SKM-1 treated with dmso at 0.1 percent for 144 hours (cell line): ENCODE results near the gene ADAMTSL2.

Experiments
- DNase-seq: peaks from one replicate; lab custom pipeline; 2025; ENCODE audit not compliant: unreplicated experiment; lab: John Stamatoyannopoulos, UW

The ADAMTSL2 gene

DNA sequence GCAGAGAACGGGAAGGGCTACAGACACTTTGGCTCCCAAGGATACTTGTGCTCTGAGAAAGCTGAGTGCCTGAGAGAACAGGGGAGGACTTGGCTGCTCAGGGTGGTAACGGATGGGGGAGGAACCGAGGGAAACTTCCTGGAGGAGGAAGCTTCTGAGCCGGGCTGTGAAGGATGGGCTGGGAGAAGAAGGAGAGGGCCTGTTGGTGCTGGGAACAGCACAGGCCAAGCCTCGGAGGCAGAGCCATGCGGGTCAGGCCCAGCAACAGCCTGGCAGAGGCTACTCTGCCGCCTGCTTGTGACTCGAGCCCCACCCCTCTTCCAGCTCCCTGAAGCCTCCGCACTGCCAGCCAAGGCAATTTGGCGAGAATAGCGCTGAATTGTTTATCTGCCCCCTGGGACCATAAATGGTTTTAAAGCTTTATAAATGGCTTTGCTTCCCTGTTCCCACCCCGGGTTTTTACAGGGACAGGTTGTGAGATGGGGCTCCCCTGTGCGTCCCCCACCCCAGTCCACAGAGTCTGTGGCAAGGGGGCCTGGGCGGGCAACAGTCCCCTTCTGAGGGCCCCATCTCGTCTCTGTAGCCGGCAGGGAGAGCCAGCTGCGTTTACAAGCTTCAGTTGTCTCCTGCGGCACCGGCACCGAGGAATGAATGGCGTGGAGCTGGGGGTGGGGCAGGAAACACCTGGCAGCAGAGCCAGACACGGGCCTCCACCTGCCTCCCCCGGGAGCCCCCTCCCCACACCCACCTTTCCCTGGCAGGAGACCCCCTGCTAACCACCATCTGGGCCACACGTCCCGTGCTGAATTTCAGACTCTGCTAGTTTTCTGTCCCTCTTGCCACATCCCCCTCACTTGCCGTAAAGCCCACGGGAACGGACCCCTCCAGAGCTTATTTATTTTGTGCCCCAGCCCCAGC, 50.3 kb downstream of the ADAMTSL2 start:
- DNase-seq, result no peak

DNA sequence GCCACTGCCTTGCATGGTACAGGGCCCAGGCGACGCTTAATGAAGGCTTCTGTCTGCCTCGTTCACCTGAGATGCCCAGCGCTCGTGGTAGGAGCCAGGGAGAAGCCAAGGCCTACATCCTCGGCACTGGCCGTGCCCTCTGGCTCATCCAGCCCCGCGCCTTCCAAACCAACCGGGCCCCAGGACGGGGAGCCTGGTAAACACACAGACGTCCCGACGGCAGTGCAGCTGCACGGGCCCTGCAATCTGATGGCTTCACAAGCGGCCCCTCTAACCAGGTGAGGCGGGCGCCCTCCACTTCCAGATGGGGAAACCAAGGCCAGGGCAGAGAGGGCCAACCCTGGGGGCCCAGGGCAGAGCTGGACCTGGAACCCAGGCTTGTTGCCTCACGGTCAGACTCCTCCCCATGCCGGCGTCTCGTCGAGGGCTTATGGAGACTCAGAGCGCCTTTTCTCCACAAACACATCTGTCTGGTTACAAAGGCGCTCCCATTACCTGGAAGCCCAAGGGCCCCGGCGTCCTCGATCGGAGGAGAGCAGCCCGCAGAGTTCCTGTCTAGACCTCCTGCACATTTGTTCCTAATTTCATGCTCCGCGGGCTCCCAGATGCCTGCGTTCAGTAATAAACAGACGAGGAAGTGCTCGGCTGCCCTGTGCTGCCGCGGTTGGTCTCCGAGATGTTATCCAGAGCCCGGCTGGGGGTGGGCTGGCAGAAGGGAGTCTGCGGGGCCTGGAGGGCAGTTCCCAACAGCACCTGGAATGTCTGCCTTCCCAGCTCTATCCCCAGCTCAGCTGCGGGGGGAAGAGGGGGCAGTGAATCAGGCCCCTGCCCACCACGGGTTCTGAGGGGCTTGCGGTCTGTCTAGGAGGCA, 51.2 kb downstream of the ADAMTSL2 start:
- no peak for DNase-seq

DNA sequence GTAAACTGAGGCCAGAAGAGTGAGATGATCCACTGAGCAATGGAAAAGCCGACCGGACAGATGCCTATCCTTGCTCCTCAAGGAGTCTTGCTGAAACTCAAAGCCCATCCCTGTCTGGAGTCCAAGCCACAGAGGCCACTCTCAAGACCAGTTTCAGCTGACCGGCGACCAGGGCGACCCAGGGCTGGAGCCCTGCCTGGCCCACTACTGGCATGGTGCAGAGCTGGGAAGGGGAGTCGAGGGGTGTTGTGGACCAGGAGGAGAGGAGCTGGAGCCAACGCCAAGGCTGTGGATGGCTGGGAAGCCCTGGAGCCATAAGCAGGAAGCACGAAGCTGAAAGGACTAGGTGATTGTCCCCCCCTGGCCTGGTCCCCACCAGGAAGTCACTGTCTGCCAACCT, 52.5 kb downstream of the ADAMTSL2 start:
- DNase-seq, result no peak

DNA sequence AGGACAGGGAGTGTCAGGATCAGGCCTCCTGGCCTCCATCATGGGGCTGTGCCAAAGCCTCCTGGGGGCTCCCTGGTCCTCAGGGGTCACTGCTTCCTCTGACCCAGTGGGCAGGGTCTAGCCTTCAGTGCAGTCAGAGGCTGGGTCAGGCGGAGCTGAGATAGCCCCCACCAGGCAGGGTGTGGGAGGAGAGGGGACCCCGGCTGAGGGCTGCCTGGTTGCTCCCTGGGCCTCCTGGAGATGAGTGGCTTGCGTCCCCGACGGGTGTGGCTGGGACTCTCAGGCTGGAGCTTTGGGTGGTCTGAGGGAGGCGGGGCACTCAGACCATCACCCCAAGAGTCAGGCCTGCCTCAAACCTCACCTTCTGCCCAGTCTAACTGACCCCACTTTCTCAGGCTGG, 53.0 kb downstream of the ADAMTSL2 start:
- DNase-seq, result no peak

DNA sequence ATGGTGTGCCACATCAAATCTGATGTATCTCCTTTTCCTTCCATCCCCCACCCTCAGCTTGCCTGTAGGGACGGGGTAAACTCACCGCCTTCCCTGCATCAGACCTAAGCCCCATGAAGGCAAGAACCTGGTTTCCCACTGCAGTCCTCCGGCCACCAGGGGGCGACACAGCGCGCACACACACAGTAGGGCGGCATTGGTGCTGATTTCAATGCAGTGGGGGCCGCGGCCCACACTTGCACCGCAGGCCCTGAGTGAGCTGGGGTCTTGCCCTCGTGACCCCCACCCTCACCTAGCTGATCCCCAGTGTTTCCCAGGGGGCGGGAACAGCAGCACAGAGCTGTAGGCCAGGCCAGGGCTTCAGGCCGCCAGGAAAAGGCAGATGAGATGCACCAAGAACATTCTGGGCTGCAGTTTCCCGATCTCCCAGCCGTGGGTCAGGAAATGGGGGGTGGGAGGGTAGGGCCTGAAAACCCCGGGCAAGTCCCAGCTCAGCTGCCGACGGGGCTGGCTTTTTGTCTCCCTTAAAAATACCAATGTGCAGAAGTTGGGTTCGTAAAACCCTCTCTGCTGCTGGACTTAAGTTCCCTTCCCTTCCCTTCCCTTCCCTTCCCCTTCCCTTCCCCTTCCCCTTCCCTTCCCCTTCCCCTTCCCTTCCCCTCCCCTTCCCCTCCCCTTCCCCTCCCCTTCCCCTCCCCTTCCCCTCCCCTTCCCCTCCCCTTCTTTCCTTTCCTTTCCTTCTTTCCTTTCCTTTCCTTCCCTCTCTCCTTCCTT, 55.1 kb downstream of the ADAMTSL2 start:
- DNase-seq, result no peak

DNA sequence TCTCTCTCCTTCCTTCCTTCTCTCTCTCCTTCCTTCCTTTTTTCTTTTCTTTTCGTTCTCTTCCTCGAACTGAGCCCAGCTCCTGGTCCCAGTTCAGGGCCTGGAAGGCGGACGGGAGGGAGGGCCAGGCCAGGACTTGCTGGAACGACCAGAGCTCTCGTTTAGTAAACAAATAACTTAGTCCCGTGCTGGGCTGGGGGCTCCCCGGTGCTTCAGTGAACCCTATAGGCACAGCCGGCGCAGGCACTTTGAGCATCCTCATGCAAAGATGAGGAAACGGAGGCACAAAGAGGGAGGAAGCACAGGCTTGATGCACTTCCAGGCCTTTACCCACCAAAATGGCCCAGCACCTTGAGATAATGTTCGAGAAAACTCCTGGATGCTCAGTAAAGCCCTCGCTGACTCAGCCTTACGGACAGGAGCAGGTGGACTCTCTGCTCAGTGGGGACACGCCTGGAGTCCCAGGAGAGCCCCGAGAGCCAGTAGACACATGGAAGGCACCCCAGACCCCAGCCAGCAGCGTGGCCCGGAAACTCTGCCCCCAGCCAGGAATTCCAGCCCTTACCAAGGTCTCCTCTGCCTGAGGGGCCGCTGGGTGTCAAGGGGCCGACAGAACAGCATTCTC, 55.8 kb downstream of the ADAMTSL2 start:
- DNase-seq, result no peak

DNA sequence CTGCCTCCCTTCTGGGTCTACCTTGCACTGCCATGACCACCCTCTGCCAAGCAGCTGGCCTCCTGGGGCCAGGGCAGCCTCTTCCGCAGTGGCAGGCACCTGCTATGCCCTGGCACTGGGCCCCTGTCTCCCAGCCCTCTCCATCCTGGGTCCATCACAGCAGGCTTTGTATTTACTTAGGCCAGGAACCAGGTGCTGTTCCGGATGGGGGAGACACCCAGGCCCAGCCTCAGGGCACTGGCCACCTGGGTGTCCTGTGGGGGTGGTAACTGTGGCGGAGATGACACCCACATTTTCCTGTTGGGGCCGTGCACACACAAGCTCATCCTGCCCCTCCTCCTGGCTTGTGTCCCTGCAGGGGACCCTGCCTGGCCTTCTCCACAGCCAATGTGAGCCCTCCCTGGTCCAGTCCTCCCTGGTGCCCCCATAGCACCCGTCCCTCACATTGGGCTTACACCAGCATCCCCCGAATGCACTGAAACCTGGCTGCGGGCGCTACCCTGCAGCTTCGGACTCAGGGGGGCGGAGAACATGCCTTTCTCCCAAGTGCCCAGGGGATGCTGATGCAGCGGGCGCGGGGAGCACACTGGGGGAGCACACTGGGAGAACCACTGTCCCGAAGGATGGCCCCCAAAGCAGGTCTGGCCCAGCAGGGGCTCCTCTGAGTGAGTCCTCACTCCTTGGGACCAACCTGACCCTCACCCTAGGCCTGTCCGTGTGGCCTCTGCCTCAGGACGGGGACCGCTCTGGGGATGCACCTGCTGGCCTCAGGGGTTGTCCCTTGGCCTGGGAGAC, 56.8 kb downstream of the ADAMTSL2 start:
- DNase-seq, result no peak

DNA sequence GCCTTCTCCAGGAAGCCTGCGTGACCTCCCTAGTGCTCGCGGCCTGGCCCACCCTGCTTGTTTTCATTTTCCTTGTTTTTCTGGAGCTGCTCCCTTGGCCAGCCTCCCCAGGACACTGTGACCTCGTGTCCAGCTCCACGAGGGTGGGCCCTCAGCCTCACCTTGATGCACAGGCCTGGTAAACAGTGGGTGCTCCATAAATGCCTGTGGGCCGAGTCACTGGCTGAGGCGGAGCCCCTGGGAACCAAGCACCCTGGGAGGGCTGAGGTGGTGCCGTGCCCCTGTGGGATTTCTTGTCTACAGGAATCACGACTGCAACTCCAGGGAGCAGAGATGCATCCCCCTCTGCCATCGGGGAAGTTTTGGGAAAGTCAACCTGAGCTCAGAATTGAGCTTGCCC, 57.5 kb downstream of the ADAMTSL2 start:
- DNase-seq, result no peak

DNA sequence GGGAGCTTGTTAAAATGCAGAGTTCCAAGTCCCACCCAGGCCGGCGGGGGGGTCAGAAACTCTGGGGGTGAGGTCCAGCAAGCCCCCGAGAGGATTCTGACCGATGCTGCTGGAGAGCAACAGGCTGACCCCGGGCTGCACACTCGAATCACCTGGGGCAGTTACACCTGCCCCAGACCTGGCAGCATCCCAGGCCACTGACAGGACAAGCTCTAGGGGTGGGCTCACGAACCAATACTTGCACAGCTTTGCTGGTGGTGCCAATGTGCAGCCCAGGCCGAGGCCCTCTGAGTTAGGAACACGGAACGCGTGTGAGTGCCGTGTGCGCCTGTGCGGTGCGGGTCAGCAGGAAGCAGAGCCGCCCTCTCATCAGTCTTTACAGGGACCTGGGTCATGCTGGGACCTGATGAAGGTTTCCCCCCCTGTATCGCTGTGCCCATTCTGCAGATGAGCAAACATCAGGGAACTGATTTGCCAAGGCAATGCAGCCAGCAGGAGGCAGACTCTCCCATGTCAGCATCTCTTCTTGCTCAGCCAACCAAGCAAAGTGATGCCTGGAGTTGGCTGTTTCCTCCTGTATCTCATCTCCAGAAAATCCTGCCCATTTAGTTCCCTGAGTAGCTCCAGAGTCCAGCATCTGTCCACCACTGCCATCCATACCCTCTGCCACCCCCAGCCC, 58.4 kb downstream of the ADAMTSL2 start:
- DNase-seq, result no peak

DNA sequence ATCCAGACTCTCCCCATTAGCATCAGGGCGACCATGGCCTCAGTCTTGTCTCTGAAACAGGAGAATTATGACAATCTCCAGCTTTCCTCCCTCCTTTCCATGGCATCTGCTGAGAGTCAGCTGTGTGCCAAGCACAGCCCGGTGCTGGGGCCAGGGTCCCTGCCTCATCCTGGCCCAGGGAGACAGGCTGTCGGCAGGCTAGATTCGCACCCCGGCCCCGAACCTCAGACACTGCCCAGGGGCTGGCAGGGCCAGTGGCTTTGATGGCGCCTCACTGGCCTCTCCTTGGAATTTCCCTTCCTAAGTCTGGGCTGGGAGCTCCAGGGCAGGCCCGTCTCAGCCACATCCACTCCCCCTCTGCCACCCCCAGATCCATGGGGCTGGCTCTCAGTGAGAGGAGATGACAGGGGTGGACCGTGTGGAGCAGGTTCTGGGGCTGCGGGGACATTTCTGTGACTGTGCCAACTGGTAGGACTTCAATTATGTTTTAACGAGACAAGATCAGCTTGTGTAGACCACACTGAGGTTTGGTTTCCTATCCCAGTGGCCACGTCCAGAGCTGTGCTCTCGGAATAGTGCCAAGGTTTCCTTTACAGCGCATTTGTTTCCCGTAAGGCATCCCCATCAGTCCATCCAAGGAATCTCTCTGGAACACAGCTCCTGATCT, 59.2 kb downstream of the ADAMTSL2 start:
- DNase-seq, result no peak

DNA sequence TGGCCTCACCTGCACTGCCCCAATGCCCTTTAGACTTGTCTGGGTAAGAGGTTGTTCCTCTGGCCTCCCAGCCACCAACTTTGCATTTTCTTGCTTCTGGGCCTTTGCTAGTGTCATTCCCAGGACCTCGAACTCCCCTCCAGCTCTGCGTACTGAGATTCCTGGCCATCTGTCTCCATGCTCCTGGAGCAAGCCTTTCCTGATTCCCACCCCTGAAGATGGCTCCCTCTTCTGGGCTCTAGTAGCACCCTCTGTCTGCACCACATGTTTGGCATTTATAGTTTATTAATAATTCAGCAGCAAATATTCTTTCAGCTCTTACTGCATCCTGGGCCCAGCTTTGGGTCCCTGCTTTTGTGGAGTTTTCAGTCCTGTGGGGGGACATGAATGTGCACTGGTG, 59.8 kb downstream of the ADAMTSL2 start:
- DNase-seq, result no peak

DNA sequence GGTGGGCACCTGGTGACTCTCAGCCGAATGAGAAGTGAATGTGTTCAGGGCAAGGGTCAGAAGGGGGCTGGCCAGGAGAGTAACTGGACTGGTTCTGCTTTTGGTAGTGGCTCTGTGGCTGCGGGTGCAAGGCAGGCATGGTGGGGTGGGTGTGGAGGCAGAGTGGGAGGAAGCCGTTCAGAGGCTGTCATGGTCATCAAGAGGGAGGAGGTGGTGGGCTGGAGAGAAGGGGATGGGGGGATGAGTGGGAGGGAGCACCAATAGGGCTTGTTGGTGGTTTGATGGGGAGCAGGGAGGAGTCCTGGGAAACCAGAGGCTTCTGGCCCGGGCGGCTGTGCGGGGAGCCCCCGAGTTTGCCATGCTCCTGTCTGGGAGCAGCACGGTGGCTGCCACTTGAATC, 61.4 kb downstream of the ADAMTSL2 start:
- DNase-seq, result no peak

DNA sequence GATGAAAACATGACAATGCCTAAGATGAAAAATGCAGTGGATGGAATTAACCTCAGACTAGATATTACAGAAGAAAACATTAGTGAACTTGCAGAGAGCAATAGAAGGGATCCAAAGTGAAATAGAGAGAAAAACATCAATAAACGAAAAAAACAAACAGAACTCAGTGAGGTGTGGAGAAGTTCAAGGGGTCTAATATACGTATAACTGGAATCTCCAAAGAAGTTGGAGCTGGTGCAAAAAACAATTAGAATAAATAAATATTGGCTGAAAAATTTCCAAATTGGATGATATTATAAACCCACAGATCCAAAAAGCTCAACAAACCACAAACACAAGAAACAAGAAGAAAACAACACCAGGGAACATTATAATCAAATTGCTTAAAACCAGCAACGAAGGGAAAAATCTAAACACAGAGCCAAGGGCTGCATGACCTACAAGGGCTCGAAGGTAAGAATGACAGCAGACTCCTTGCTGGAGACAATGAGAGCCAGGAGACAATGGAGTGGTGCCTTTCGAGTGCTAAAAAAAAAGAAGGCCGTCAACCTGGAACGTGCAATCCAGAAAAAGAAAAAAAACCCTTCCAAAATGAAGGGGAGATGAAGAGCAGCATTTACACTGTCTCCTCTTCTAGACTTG, 62.9 kb downstream of the ADAMTSL2 start:
- DNase-seq, result no peak

DNA sequence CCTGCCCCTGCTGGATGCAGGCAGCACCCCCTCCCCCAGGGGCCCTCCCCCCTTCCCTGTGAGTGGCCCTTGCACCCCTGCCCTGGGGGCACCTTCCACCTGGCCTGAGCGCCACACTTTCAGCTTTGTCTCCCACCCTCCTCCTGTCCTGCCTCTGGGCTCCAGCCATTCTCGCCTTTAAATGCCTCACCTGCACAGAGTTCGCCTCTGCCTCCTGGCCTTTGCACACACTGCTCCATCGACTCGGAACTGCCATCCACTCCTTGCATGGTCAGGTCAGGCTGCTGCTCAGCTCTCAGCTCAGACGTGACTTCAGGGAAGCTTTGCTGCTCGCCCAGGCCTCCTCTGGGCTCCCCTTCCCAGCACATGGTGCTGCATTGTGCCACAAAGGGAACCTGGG, 64.5 kb downstream of the ADAMTSL2 start:
- DNase-seq, result no peak

DNA sequence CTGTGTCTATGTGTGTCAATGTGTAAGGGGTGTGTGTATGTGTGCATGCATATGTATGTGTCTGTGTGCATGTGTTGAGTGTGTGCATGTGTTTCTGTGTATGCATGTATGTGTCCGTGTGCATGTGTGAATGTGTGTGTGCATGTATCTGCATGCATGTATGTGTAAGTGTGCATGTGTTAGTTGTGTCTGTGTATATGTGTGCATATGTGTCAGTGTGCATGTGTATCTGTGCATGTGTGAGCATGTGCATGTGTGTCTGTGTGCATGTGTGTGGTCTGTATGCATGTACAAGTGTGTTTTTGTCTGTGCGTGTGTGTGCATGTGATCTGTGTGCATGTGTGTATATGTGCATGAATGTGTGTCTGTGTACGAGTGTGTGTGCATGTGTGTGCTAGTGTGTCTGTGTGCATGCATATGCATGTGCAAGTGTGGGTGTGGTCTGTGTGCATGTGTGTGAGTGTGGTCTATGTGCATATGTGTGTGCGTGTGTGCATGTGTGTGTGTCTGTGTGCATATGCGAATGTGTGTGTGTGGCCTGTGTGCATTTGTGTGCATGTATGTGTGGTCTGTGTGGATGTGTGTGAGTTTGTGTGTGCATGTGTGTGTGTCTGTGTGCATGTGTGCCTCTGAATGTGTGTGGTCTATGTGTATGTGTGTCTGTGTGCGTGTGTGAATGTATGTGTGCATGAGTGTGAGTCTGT, 65.1 kb downstream of the ADAMTSL2 start:
- no peak for DNase-seq

DNA sequence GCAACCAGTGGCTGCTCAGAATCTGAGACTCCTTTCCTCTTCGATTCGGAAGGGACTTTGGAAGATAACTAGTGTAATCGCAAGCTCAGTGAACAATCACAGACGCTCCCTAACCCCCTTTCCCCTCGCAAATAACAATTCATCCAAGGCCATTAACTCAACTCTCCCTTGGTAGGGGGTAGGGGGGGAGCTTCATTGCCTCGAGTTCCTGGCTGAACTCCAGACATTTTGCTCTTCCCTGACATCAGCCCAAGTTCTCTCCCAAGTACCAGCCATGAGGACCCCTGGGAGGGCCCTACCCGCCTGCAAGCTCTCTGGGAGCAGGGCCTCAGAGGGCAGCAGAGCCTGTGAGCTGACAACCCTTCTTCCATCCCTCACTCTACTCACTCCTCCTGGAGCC, 66.2 kb downstream of the ADAMTSL2 start:
- DNase-seq, result no peak

DNA sequence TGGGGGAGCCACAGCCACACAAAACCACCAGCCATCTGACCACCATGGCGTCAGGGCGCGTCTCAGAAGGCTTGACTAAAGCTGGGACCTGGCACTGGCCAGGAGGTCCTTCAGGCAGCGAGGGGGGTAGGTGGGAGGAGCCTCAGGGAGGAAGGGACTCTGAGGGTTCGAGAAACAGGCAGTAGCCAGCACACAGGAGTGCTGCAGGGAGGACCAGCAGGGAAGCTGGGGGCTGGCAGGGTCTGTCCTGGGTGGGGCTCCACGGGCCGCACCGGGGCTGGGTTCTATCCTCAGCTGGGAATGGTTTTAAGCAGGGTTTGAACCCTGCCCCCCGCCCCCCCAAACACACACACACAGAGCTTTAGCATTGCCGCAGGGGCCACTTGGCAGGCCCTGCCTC, 67.2 kb downstream of the ADAMTSL2 start:
- DNase-seq, result no peak

DNA sequence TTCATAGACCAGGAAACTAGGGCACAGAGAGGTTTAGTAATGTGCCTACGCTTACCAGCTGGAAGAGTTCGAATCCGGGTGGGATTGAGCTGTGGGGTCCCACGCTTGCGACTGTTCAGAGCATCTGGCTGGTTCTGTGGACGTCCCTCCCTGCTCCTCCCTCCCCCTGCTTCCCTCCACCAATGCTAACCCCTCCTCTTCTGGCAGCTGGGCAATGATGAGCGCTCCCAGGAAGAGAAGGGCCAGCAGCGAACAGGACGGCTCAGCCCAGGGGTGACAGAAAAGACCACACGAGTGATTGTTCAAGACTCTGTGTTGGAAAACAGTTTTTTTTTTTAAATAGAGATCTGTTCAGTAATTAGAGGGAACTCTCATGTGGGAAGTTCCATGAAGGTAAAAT, 67.8 kb downstream of the ADAMTSL2 start:
- DNase-seq, result no peak
